Measurements from ENCODE around the gene SAP30BP. TPM values are rescaled to one million over a fixed set of nuclear protein-coding genes. Genes with fewer than 3 reads are reported as not detected.

Gene SAP30BP
- total RNA-seq, 2 donors from 2014 or later: 96.5 to 113 TPM

DNA sequence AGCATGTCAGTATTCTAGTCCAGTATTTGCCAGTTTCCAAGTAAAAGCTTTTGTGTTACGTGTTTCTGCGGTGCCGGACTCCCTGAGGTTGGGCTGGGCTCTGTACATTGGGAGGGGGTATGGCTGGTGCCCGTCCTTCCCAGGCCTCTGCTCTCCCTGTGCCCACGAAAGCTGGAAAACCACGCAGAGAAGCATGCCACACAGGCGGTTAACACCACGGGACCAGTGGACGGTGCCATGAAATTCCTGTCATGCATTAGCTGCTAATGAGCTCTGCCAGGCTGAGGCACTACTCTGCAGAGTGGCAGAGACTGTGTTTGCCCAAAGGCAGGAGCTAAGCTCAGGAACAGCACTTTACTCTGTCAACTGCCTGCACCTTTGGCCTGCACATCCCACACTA lies 25.8 kb upstream of the SAP30BP start:
- no peak overlapping the region for H3K27ac Mint-ChIP-seq
- Histone ChIP-seq H3K36me3 (ENCODE audit: control insufficient read depth, insufficient read depth, low read length) (peaks cover 15% of the 10 kb centered on the region), H3K27me3 (ENCODE audit: control insufficient read depth, insufficient read depth, low read length, poor library complexity, severe bottlenecking) (no peaks in the 10 kb centered on the region), H3K9me3 (ENCODE audit: control insufficient read depth, low read length) (no peaks in the 10 kb centered on the region), H3K4me1 (ENCODE audit: control insufficient read depth, insufficient read depth, low read length) (peaks cover 7% of the 10 kb centered on the region), H3K27ac (ENCODE audit: low read depth, low read length) (no peak overlapping the region), H3K9ac (ENCODE audit: extremely low read depth, low read length, poor library complexity, severe bottlenecking) (no peak overlapping the region), H3K4me3 (ENCODE audit: low read length) (no peak overlapping the region)
- H3K4me1 Mint-ChIP-seq: peaks cover 15% of the 10 kb centered on the region
- TF ChIP-seq, protein P1, sequence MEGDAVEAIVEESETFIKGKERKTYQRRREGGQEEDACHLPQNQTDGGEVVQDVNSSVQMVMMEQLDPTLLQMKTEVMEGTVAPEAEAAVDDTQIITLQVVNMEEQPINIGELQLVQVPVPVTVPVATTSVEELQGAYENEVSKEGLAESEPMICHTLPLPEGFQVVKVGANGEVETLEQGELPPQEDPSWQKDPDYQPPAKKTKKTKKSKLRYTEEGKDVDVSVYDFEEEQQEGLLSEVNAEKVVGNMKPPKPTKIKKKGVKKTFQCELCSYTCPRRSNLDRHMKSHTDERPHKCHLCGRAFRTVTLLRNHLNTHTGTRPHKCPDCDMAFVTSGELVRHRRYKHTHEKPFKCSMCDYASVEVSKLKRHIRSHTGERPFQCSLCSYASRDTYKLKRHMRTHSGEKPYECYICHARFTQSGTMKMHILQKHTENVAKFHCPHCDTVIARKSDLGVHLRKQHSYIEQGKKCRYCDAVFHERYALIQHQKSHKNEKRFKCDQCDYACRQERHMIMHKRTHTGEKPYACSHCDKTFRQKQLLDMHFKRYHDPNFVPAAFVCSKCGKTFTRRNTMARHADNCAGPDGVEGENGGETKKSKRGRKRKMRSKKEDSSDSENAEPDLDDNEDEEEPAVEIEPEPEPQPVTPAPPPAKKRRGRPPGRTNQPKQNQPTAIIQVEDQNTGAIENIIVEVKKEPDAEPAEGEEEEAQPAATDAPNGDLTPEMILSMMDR (conservative IDR thresholded peaks at IDR 0.05): no peak
- H3K9me3 Mint-ChIP-seq: no peaks in the 10 kb centered on the region
- H3K36me3 Mint-ChIP-seq (ENCODE audit: low read depth): peaks cover 14% of the 10 kb centered on the region
- H3K27me3 Mint-ChIP-seq (ENCODE audit: insufficient read depth): no peaks in the 10 kb centered on the region
- DNase-seq: peak; percentile 41
- WGBS, 2 experiments (ENCODE audit: insufficient coverage in 1 of 2, insufficient read length in 1 of 2): 88 to 90% methylated on average over 8 to 9 of the region's 9 CpGs
- H3K4me3 Mint-ChIP-seq: no peak overlapping the region

DNA sequence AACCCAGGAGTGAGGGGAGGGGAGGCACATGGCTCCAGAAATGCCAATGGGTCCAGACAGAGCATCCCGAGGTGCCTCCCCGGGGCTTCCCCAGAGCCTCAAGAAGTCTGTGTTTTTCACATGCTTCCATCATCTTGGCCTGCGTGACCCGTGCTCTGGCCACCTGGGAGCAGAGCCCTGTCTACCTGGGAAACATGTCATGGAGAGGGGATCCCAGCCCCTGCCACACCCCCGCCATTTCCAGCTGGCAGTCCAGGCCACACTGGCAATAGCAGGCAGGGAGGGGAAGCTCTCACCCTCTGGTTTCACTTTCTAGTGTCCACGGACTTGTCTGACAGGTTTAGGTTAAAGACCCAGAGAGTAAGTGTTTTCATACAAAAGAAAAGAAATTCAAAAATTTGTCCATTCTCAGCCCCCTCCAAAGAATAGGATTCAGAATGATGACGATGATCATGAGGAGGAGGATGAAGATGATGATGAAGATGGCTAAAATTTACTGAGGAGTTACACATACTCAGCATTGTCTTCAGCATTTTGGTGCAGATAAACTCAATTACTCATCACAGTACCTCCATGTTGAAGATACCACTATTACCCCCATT lies 24.9 kb upstream of the SAP30BP start:
- Mint-ChIP-seq H3K27ac (peak overlapping the region; percentile 21), H3K4me1 (peaks cover 18% of the 10 kb centered on the region), H3K9me3 (no peaks in the 10 kb centered on the region), H3K27me3 (ENCODE audit: insufficient read depth) (no peaks in the 10 kb centered on the region), H3K36me3 (ENCODE audit: low read depth) (peaks cover 14% of the 10 kb centered on the region), H3K4me3 (no peak overlapping the region)
- peak; percentile 31 for DNase-seq
- Histone ChIP-seq H3K27me3 (ENCODE audit: control insufficient read depth, insufficient read depth, low read length, poor library complexity, severe bottlenecking) (no peaks in the 10 kb centered on the region), H3K4me1 (ENCODE audit: control insufficient read depth, insufficient read depth, low read length) (peaks cover 11% of the 10 kb centered on the region), H3K9me3 (ENCODE audit: control insufficient read depth, low read length) (no peaks in the 10 kb centered on the region), H3K27ac (ENCODE audit: low read depth, low read length) (no peak overlapping the region), H3K36me3 (ENCODE audit: control insufficient read depth, insufficient read depth, low read length) (peaks cover 15% of the 10 kb centered on the region), H3K9ac (ENCODE audit: extremely low read depth, low read length, poor library complexity, severe bottlenecking) (no peak overlapping the region), H3K4me3 (ENCODE audit: low read length) (no peak overlapping the region)
- WGBS, 2 experiments (ENCODE audit: insufficient coverage in 1 of 2, insufficient read length in 1 of 2): 87 to 96% methylated on average over 5 to 7 of the region's 7 CpGs
- TF ChIP-seq, protein P1 (conservative IDR thresholded peaks at IDR 0.05): no peak

- no peaks in the 10 kb centered on the region for H3K27me3 ChIP-seq (ENCODE audit: control insufficient read depth, insufficient read depth, low read length, poor library complexity, severe bottlenecking)
- H3K27ac ChIP-seq (ENCODE audit: low read depth, low read length): peak overlapping the region; percentile 60
- no peak overlapping the region for H3K4me3 Mint-ChIP-seq
- TF ChIP-seq, protein P1 (conservative IDR thresholded peaks at IDR 0.05): no peak
- 82 to 87% methylated on average over 10 to 17 of the region's 17 CpGs for WGBS, 2 experiments (ENCODE audit: insufficient coverage in 1 of 2, insufficient read length in 1 of 2)
- H3K9me3 Mint-ChIP-seq: no peaks in the 10 kb centered on the region
- DNase-seq: peak; percentile 74
- peaks cover 19% of the 10 kb centered on the region for H3K36me3 Mint-ChIP-seq (ENCODE audit: low read depth)
- peaks cover 18% of the 10 kb centered on the region for H3K36me3 ChIP-seq (ENCODE audit: control insufficient read depth, insufficient read depth, low read length)
- H3K9me3 ChIP-seq (ENCODE audit: control insufficient read depth, low read length): no peaks in the 10 kb centered on the region
- peaks cover 11% of the 10 kb centered on the region for H3K4me1 ChIP-seq (ENCODE audit: control insufficient read depth, insufficient read depth, low read length)
- peak overlapping the region; percentile 81 for H3K27ac Mint-ChIP-seq
- peaks cover 18% of the 10 kb centered on the region for H3K4me1 Mint-ChIP-seq
- H3K27me3 Mint-ChIP-seq (ENCODE audit: insufficient read depth): no peaks in the 10 kb centered on the region
- H3K4me3 ChIP-seq (ENCODE audit: low read length): no peak overlapping the region
- no peak overlapping the region for H3K9ac ChIP-seq (ENCODE audit: extremely low read depth, low read length, poor library complexity, severe bottlenecking)
These were observed 24.1 kb upstream of the SAP30BP start for GRCh38 chr17:75642784-75643642.
